ENCODE data around the gene RAB15. TPM values are rescaled to one million over a fixed set of nuclear protein-coding genes. Genes with fewer than 3 reads are reported as not detected.

Gene RAB15
- total RNA-seq, 1 donor from 2014 or later: 36.3 TPM

GRCh38 chr14:65006261-65006721 lies 34.2 kb upstream of the RAB15 start:
- no peaks in the 10 kb centered on the region for H4K20me1 ChIP-seq (ENCODE audit: insufficient read depth, low read length)
- peak overlapping the region; percentile 88 for H3K27ac Mint-ChIP-seq (ENCODE audit: unreplicated experiment)
- peaks cover 6% of the 10 kb centered on the region for H3K79me2 ChIP-seq (ENCODE audit: insufficient read depth, low read length)
- H3K36me3 ChIP-seq (ENCODE audit: insufficient read depth, low read length): no peaks in the 10 kb centered on the region
- peaks cover 28% of the 10 kb centered on the region for H3K4me1 Mint-ChIP-seq (ENCODE audit: low read depth, unreplicated experiment)
- H3K27ac ChIP-seq (ENCODE audit: low read depth, low read length): peak overlapping the region; percentile 22
- DNase-seq (ENCODE audit: low read depth): peak; percentile 59
- H3K27me3 Mint-ChIP-seq (ENCODE audit: low read depth, unreplicated experiment): no peaks in the 10 kb centered on the region
- peaks cover 2% of the 10 kb centered on the region for H3K9me3 Mint-ChIP-seq (ENCODE audit: unreplicated experiment)
- H3K4me3 Mint-ChIP-seq (ENCODE audit: unreplicated experiment): no peak overlapping the region
- peak overlapping the region; percentile 62 for H3K4me2 ChIP-seq (ENCODE audit: low read length)
- no peak for FAIRE-seq
- H3K9me3 ChIP-seq (ENCODE audit: insufficient read depth, low read depth, low read length): no peaks in the 10 kb centered on the region
- no peaks in the 10 kb centered on the region for H3K27me3 ChIP-seq (ENCODE audit: insufficient read depth, low read length)
- peak overlapping the region; percentile 4 for H3K9ac ChIP-seq (ENCODE audit: low read length)
- TF ChIP-seq CTCF (IDR thresholded peaks at IDR 0.05; ENCODE audit: insufficient read depth, low read depth, low read length) (no peak), EZH2 (IDR thresholded peaks at IDR 0.05; ENCODE audit: insufficient read depth, low read length) (no peak)
- H3K4me3 ChIP-seq (ENCODE audit: insufficient read depth, low read depth, low read length): peak overlapping the region; percentile 15
- H3K4me1 ChIP-seq (ENCODE audit: insufficient read depth, low read length): peaks cover 26% of the 10 kb centered on the region
- no peak overlapping the region for H2AFZ ChIP-seq (ENCODE audit: low read depth, low read length)
- peaks cover 9% of the 10 kb centered on the region for H3K36me3 Mint-ChIP-seq (ENCODE audit: low read depth, unreplicated experiment)

- no peak overlapping the region for H3K4me3 Mint-ChIP-seq (ENCODE audit: unreplicated experiment)
- Histone ChIP-seq H3K4me1 (ENCODE audit: insufficient read depth, low read length) (peaks cover 34% of the 10 kb centered on the region), H3K9me3 (ENCODE audit: insufficient read depth, low read depth, low read length) (no peaks in the 10 kb centered on the region), H3K79me2 (ENCODE audit: insufficient read depth, low read length) (peaks cover 13% of the 10 kb centered on the region), H3K4me3 (ENCODE audit: insufficient read depth, low read depth, low read length) (no peak overlapping the region), H3K27ac (ENCODE audit: low read depth, low read length) (no peak overlapping the region), H2AFZ (ENCODE audit: low read depth, low read length) (no peak overlapping the region), H3K4me2 (ENCODE audit: low read length) (peak overlapping the region; percentile 38), H3K36me3 (ENCODE audit: insufficient read depth, low read length) (no peaks in the 10 kb centered on the region), H4K20me1 (ENCODE audit: insufficient read depth, low read length) (no peaks in the 10 kb centered on the region), H3K27me3 (ENCODE audit: insufficient read depth, low read length) (no peaks in the 10 kb centered on the region), H3K9ac (ENCODE audit: low read length) (no peak overlapping the region)
- peaks cover 34% of the 10 kb centered on the region for H3K4me1 Mint-ChIP-seq (ENCODE audit: low read depth, unreplicated experiment)
- H3K27me3 Mint-ChIP-seq (ENCODE audit: low read depth, unreplicated experiment): no peaks in the 10 kb centered on the region
- FAIRE-seq: no peak
- H3K36me3 Mint-ChIP-seq (ENCODE audit: low read depth, unreplicated experiment): peaks cover under 1% of the 10 kb centered on the region
- no peak for DNase-seq (ENCODE audit: low read depth)
- no peaks in the 10 kb centered on the region for H3K9me3 Mint-ChIP-seq (ENCODE audit: unreplicated experiment)
- peak overlapping the region; percentile 49 for H3K27ac Mint-ChIP-seq (ENCODE audit: unreplicated experiment)
- TF ChIP-seq CTCF (IDR thresholded peaks at IDR 0.05; ENCODE audit: insufficient read depth, low read depth, low read length) (no peak), EZH2 (IDR thresholded peaks at IDR 0.05; ENCODE audit: insufficient read depth, low read length) (no peak)
Measured at GRCh38 chr14:65003394-65003793, 31.3 kb upstream of the RAB15 start.

DNA sequence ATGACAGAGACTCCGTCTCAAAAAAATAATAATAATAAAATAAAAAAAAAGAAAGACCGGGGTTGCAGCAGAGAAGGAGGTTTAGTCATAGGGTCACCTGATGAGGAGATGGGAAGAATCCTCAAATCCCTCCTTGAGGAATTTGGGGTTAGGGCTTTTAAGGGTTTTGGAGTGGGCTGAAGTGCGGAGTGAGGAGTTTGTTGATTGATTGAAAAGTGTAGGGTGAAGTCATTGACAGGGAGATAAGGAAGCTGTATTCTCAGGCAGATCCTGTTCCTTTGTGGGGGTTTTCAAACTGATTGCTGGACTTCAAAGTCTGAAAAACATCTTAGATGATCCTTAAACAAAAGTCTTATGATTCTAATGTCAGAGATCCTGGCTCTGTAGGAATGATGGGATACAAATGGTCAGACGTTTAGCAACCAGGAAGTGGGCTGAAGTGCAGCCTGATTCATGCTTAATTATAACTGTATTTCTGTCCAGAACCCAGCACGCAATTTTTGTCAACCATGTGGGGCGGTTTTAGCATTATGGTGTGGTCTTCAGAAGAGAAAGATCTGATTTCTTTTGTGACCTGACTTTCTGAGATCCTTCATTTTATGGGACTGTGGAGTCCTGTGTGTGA lies 30.6 kb upstream of the RAB15 start:
- peak overlapping the region; percentile 35 for H3K9ac ChIP-seq (ENCODE audit: low read length)

More for the DNA sequence above, 30.6 kb upstream of the RAB15 start:
- Histone ChIP-seq H3K4me2 (ENCODE audit: low read length) (peak overlapping the region; percentile 38), H3K9me3 (ENCODE audit: insufficient read depth, low read depth, low read length) (no peaks in the 10 kb centered on the region), H3K27ac (ENCODE audit: low read depth, low read length) (peak overlapping the region; percentile 60), H3K4me3 (ENCODE audit: insufficient read depth, low read depth, low read length) (no peak overlapping the region), H3K27me3 (ENCODE audit: insufficient read depth, low read length) (no peaks in the 10 kb centered on the region), H3K36me3 (ENCODE audit: insufficient read depth, low read length) (no peaks in the 10 kb centered on the region), H2AFZ (ENCODE audit: low read depth, low read length) (no peak overlapping the region), H4K20me1 (ENCODE audit: insufficient read depth, low read length) (no peaks in the 10 kb centered on the region), H3K4me1 (ENCODE audit: insufficient read depth, low read length) (peaks cover 35% of the 10 kb centered on the region), H3K79me2 (ENCODE audit: insufficient read depth, low read length) (peaks cover 13% of the 10 kb centered on the region)
- peak; percentile 72 for DNase-seq (ENCODE audit: low read depth)
- Mint-ChIP-seq H3K4me3 (ENCODE audit: unreplicated experiment) (no peak overlapping the region), H3K9me3 (ENCODE audit: unreplicated experiment) (no peaks in the 10 kb centered on the region), H3K27me3 (ENCODE audit: low read depth, unreplicated experiment) (no peaks in the 10 kb centered on the region), H3K4me1 (ENCODE audit: low read depth, unreplicated experiment) (peaks cover 36% of the 10 kb centered on the region), H3K36me3 (ENCODE audit: low read depth, unreplicated experiment) (no peaks in the 10 kb centered on the region), H3K27ac (ENCODE audit: unreplicated experiment) (peak overlapping the region; percentile 49)
- TF ChIP-seq EZH2 (IDR thresholded peaks at IDR 0.05; ENCODE audit: insufficient read depth, low read length) (no peak), CTCF (IDR thresholded peaks at IDR 0.05; ENCODE audit: insufficient read depth, low read depth, low read length) (no peak)
- peak; percentile 13 for FAIRE-seq

Measured in astrocyte (in vitro differentiated cells and primary cell).